Left lung (tissue), 10 donors: ENCODE results near the gene CSTPP1. TPM values are rescaled to one million over a fixed set of nuclear protein-coding genes. Genes with fewer than 3 reads are reported as not detected.

ENCODE experiments used
- ATAC-seq: fragments of 200-7000 bp; cut with Tn5 transposase; one replicate; pipeline ENCODE4 v1.9.1; 2020; ENCODE audit warnings: moderate library complexity
- DNase-seq, 4 donors: peaks; one replicate each; pipeline ENCODE4 v3.0.0-alpha.2; 2013 to 2020
- H3K27ac ChIP-seq, 2 donors: fragments of 200-600 bp; sonication (generic) in 1 of 2; one replicate each; pipeline versions ENCODE4 v1.5.0 to v1.8.0; 2020 to 2021
- H3K27me3 ChIP-seq, 2 donors: fragments of 200-600 bp; sonication (generic) in 1 of 2; one replicate each; pipeline versions ENCODE4 v1.5.0 to v1.8.0; 2020 to 2021
- H3K36me3 ChIP-seq, 2 donors: fragments of 200-600 bp; sonication (generic) in 1 of 2; one replicate each; pipeline versions ENCODE4 v1.5.0 to v1.8.0; 2020 to 2021
- H3K4me1 ChIP-seq, 2 donors: fragments of 200-600 bp; one replicate each; pipeline ENCODE4 v1.8.0; 2021
- H3K4me3 ChIP-seq, 2 donors: fragments of 200-600 bp; sonication (generic) in 1 of 2; one replicate each; pipeline versions ENCODE4 v1.5.0 to v1.8.0; 2020 to 2021; ENCODE audit warnings: mild to moderate bottlenecking in 1 of 2
- H3K9me3 ChIP-seq, 2 donors: fragments of 200-600 bp; sonication (generic) in 1 of 2; one replicate each; pipeline versions ENCODE4 v1.5.0 to v1.8.0; 2020 to 2021
- CTCF ChIP-seq, 2 donors: fragments of 200-600 bp; sonication (generic) in 1 of 2; IDR thresholded peaks; one replicate each; pipeline versions ENCODE4 v1.5.0 to v1.8.0; 2021; ENCODE audit warnings: antibody characterized with exemption in 2 of 2
- intact Hi-C, 2 donors: fragments of 100-400 bp; cut with DNase I; formaldehyde crosslinking; loops; one replicate each; pipeline versions ENCODE4 v1.11.2 to v1.14.2; 2022
- polyA plus RNA-seq, 6 donors: library from polyadenylated mRNA; unstranded; fragments of 120-200 nt; gene quantifications; one replicate each; pipeline ENCODE4 v1.2.1, GENCODE V29; 2013; ENCODE audit not compliant: insufficient read length in 6 of 6
- total RNA-seq, 2 donors: library from RNA; stranded (reverse); fragmentation: NEBNext Ultra II Directional; extraction: Animal tissue kit (Norgen Biotek cat#: 25700); gene quantifications; one replicate each; pipeline ENCODE4 v1.2.1, GENCODE V29; 2021
- donor health status: DM: no; HTN: yes; CAD: no.
- donor health status: DM: no; HTN: no; CAD: no.

The CSTPP1 gene
- total and polyA plus RNA-seq, 8 donors, result 28.7 to 56.0 (median 51.4) TPM

GRCh38 chr11:47175746-47176327 lies 239.3 kb downstream of the CSTPP1 start:
- TF ChIP-seq CTCF (IDR thresholded peaks at IDR 0.05), result no peak
- Histone ChIP-seq H3K9me3 (no peaks in the 10 kb centered on the region), H3K36me3 (peaks cover 0 to 52% of the 10 kb centered on the region in 2 donors), H3K4me3 (peak overlapping the region; percentile 84 to 100), H3K27ac (peak overlapping the region; percentile 94 to 97), H3K4me1 (peaks cover 14 to 38% of the 10 kb centered on the region in 2 donors), H3K27me3 (no peaks in the 10 kb centered on the region)
- intact Hi-C loops, result no loop called here
- ATAC-seq (no peak), DNase-seq (no peak)

DNA sequence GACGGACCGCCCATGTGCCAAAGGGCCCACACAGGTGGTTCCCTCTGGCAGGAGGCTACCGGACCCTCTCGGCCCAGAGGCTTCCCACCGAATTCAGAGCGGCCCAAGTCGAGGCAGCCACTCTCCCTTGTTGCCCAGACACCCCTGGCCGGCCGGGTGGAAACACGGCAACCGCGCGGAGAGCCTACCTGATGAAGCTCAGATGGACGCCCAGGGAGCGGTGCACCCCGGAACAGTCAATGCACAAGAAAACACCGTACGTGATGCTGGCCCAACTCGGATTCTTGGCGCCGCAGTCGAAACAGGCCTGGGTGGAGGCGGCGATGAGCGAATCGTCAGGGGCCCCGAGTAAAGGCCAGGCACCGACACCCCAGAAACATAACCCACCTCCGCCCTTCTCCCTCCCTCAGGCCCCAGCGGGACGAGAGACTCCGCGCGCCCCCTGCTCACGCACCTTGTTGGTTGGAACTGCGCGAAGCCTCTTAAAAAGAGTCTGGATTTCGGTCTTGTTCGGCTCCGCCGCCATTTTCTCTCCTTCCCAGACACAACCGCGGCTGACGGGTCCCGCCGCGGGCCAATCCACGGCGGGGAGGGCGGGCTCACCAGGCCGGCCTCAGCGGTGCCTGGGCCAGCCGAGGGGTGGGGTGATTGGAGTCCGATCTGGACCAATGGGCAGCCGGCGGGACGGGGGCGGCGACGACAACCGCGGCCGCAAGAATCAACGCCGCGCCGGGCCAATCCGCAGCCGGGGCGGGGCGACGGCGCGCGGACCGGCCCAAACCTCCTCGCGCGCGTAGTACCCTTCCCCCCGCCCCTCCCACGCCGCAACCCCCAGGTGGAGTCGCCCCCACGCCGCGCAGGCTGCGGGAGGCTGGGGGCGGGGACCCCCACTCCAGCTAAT lies 240.0 kb downstream of the CSTPP1 start, which contains the start of gene ARFGAP2:
Gene ARFGAP2, minus strand, starts transcription at position 552 of the 901 bp plus-strand sequence. Its CDS starts 26 bp downstream, at position 526.
- H3K36me3 ChIP-seq, result peaks cover 0 to 44% of the 10 kb centered on the region in 2 donors
- DNase-seq, result peak; percentile 96 to 99 (median 98)
- intact Hi-C loops, result no loop called here

DNA sequence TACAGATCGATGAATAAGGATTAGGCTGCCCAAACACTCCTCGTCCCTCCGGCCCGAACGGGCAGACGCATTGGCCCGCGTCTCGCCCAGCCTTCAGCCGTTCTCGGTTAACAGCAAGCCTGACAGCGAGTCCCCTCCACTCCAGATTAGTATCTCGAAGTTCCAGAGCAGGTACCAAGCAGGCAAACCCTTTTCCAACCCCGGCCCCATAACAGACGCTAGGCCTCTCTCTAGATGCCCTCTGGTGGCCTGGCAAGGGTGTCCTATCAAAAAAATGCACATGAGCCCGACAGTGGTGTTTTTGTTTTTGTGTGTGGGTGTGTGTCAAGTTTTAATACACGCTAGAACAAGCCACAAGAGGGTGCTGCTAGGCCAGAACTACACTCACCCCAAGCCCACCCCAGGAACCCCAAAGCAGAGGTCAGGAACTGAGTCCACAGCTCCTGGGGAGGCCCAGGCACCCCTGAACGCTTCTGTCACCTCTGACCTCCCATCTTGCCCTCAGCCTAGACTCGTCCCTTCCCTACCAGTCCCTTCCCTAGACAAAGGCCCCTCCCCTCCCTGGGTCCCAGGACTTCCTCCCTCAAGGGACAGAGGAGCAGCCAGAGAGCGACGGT lies 240.8 kb downstream of the CSTPP1 start:
- Histone ChIP-seq H3K27ac (peak overlapping the region; percentile 94 to 97), H3K27me3 (no peaks in the 10 kb centered on the region), H3K9me3 (no peaks in the 10 kb centered on the region), H3K4me3 (peak overlapping the region; percentile 84 to 100), H3K36me3 (peaks cover 0 to 37% of the 10 kb centered on the region in 2 donors), H3K4me1 (peaks cover 14 to 36% of the 10 kb centered on the region in 2 donors)
- DNase-seq, result peak in 2 of 4 donors; percentile 71 to 81
- peak in 1 of 2 donors; percentile 52 for TF ChIP-seq CTCF (IDR thresholded peaks at IDR 0.05)
- peak; percentile 73 for ATAC-seq
- intact Hi-C loops, result no loop called here

More for the DNA sequence above, 240.0 kb downstream of the CSTPP1 start, which contains the start of gene ARFGAP2:
- H3K27me3 ChIP-seq, result no peaks in the 10 kb centered on the region
- peak; percentile 96 for ATAC-seq
- H3K4me1 ChIP-seq, result peaks cover 14 to 38% of the 10 kb centered on the region in 2 donors
- H3K4me3 ChIP-seq, result peak within 1 kb of the TSS; percentile 84 to 100
- TF ChIP-seq CTCF (IDR thresholded peaks at IDR 0.05), result no peak
- peak within 1 kb of the TSS; percentile 94 to 97 for H3K27ac ChIP-seq
- H3K9me3 ChIP-seq, result no peaks in the 10 kb centered on the region

DNA sequence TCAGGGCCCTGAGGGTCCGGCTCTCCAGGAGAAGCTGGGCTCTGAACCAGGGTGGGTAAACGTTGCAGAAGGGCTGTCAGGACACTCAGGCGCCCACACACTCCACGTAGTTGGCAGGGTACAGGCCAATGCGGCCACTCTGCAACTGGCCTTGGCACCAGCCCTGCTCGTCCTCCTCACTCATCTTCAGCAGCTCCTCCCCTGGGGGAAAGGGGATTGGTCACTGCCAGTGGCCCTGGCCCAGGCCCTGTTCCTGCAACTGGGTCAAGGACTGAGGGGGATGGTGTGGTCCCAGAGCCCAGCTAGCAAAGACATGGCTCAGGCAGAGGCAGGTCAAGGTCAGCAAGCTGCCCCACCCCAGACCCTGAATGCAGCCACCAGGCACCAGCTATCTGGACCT lies 241.3 kb downstream of the CSTPP1 start:
- intact Hi-C loops, result no loop called here
- no peak for TF ChIP-seq CTCF (IDR thresholded peaks at IDR 0.05)
- Histone ChIP-seq H3K27ac (peak overlapping the region; percentile 94 to 97), H3K4me1 (peaks cover 14 to 31% of the 10 kb centered on the region in 2 donors), H3K9me3 (no peaks in the 10 kb centered on the region), H3K27me3 (no peaks in the 10 kb centered on the region), H3K4me3 (peak overlapping the region in 1 of 2 donors; percentile 100), H3K36me3 (peaks cover 0 to 32% of the 10 kb centered on the region in 2 donors)
- DNase-seq, result no peak
- ATAC-seq, result no peak
